Nucleus accumbens (tissue), 56 donors: ENCODE measurements around the gene ETF1.

Source experiments
- DNase-seq, 56 donors: peaks; one replicate each; lab custom pipeline; 2025; lab: John Stamatoyannopoulos, UW

The ETF1 gene

DNA sequence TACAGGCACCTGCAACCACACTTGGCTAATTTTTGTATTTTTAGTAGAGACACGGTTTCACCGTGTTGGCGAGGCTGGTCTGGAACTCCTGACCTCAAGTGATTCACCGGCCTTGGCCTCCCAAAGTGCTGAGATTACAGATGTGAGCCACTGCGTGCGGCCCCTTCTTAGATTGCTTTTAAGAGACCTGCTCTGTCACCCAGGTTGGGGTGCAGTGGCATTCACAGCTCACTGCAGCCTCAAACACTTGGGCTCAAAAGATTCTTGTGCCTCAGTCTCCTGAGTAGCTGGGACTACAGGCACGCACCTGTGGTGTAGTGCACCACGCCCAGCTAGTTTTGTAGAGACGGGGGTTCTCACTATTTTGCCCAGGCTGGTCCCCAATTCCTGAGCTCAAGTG, 21.2 kb upstream of the ETF1 start:
- no peak for DNase-seq

- DNase-seq, result no peak
Observed at GRCh38 chr5:138563340-138564118, 20.5 kb upstream of the ETF1 start.

GRCh38 chr5:138560971-138561370, 17.9 kb upstream of the ETF1 start:
- no peak for DNase-seq

DNA sequence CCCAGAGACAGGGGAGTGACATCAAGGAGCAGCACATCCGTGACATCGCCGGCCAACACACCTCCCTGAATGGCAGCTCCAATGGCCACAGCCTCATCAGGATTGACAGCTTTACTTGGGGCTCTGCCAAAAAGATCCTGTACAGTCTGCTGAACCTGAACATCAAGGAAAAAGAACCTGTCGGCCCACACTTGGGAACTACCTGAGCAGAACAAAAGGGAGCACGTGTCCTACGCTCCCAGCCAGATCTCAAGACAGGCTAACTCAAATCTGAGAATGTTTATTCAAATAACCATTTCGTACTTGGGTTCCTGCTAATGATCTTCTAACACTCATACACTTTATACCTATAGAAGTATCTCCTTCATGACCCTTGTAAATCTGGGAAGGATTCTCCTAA, 16.9 kb upstream of the ETF1 start:
- DNase-seq, result no peak

DNA sequence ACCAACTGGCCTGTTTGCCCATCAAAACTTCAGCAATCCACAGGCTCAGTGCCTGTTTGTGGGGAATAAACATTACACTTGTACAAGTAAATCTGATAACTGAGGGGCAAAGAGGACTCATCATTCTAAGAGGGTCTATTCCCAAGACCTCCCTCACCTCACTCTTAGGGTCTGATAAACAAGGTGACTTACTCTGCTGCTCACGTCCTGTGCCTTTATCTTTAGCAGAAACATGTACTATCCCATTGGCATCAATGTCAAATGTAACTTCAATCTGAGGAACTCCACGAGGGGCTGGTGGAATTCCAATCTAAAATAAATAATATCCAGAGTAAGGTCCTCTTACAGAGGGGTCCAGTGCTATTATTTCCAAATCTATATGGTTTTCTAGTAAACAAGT, 14.6 kb upstream of the ETF1 start:
- DNase-seq, result no peak

DNA sequence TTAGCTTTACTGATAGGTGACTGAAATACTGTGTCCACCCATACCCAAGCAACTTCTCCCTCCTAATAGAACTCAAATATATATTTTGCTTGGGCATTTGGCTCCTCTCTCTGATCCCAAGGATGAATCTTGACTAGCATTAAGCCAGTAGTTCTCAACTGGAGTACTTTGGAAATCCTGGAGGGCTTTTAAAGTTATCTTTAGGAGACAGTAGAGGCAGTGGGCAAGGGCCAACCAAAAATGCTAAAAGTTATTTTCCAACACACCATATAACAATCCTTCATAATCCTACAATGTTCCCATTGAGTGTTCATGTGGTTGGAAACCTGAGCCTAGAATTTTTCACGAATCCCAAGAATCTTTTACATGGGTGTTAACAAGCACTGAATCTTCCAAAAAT, 11.1 kb upstream of the ETF1 start:
- DNase-seq, result no peak

GRCh38 chr5:138553437-138554095, 10.5 kb upstream of the ETF1 start:
- no peak for DNase-seq

DNA sequence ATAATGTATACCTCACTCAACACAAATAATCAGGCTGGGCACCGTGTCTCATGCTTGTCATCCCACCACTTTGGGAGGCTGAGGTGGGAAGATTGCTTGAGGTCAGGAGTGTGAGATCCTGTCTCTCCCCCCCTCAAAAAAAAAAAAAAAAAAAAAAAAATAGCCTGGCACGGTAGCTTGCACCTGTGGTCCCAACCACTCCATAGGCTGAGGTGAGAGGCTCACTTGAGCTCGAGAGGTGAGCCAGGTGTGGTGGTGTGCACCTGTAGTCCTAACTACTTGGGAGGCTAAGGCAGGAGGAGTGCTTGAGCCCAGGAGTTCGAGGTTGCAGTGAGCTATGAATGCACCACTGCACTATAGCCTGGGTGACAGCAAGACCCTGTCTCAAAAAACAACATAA, 9.6 kb upstream of the ETF1 start:
- no peak for DNase-seq

DNA sequence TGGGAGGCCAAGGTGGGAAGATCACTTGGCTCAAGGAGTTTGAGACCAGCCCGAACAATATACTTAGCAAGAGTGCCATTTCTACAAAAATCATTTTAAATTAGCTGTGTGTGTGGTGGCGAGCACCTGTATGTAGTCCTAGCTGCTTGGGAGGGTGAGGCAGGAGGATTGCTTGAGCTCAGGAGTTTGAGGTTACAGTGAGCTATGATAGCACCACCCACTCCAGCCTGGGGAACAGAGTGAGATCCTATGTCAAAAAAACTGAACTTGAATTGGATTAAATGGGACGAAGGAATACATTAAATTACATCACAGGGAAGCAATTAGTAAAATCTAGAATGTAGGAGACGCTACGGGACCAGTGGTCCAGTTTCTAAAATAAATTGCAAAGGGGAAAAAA, 6.4 kb upstream of the ETF1 start:
- DNase-seq, result no peak

DNA sequence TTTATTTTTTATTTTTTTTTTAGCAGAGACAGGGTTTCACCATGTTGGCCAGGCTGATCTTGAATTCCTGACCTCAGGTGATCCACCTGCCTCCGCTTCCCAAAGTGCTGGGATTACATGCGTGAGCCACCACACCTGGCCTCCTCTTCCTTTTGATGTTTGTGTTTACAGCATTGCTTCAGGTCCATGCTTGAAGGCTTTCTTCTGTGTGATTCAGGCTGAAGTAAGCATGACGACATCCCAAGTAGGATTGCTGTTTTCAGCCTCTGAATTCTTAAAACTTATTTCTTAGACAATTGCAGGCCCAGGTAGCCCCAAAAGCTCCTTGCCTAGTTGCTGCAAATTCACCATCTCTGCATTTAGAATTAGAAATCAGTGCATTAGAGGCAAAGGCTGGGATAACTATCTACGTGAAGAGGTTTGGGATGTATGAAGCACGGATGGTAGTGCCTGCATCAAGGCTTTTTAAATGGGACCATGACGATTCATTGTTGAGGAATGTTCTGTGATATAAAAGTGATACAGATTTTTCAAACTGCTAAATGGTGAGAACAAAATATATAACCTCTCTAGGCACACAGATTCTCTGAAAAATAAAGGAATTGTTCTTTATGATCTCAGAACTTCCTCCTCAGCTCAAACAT, 3.0 kb upstream of the ETF1 start:
- no peak for DNase-seq

DNA sequence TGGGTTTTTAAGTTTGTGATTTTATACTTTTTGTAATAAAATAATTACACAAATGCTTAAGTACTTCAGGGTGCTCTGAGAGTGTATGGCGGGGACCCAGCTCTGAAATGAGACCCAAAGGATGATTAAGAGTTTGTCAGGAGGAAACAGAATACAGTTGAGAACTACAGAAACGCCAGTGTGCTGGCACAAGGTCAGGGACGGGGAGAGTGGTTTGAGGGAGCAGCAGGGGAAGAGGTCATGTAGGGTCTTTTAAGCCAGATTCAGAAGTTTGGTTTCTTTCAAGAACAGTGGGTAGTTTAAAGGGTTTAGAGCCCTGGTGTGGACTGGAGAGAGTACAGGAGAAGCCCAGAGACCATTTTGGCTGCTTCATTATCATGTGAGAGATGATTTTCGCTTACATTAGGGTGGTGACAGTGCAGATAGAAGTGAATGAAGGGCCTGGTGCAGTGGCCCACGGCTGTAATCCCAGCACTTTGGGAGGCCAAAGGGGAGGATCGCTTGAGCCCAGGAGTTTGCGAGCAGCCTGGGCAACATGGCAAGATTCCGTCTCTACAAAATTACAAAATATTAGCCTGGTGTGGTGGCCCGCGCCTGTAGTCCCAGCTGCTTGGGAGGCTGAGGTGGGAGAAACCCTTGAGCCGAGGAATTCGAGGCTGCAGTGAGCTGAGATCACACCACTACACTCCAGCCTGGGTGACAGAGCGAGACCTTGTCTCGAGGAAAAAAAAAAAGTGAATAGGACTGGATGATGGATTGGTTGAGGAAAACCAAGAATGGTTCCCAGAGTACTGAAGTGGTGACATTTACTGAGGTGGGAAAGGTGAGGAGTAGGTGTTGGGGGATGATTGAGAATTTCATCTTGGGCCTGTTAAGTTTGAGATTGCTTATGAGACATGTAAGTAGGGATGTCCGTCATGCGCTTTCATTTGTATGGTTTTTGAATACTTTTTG, 1.4 kb upstream of the ETF1 start:
- DNase-seq, result no peak

GRCh38 chr5:138543730-138544104, 681 bp upstream of the ETF1 start:
- DNase-seq, result peak in 4 of 56 donors; percentile 57 to 83 (median 76)

GRCh38 chr5:138542180-138542955, 668 bp downstream of the ETF1 start:
- peak in 3 of 56 donors; percentile 13 to 65 (median 54) for DNase-seq

DNA sequence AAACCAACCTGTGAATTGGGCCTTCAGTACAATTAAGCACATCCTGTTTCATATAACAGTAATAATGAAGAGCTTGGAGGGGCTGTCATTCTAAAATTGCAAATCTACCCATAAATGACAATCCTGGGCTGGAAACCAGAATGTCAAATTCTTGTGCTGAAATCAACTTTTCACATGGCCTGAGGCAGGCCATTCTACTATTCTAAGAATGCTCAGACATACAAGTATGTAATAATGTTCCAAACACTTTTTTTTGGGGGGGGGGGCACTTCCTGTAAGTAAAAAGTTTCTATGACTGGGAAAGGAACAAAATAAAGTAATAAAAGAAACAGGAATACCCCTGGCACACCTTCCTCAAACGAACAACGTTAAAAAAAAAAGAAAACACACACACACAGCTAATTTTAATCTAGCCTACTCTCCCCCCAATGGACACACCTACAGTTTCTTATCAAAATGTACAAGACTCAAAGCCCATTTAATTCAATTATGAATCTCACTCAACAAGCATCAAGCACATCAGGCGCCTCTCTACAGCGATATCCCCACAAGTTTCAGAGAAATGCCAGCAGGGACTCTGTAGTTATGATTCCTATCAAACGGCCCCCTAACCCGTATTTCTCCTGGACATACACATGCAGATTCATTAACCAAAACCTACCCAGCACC, 1.4 kb downstream of the ETF1 start:
- DNase-seq, result no peak

DNA sequence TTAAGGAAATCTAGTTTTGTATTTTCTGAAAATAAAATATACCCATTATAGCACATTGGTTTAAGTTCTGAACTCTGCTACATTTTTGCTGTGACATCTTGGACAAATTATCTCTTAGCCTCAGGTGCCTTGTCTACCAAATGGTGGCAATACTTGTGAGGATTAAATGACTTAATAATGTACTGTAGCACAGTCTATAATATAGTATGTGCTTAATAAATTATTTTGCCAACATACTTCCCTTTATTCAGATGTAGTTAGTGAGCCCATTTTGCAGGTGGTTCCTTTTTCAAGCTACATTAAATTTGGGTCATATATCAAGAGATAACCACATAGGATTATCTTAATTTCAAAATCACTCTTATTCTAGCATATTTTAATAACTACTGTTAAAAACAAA, 3.2 kb downstream of the ETF1 start:
- no peak for DNase-seq

DNA sequence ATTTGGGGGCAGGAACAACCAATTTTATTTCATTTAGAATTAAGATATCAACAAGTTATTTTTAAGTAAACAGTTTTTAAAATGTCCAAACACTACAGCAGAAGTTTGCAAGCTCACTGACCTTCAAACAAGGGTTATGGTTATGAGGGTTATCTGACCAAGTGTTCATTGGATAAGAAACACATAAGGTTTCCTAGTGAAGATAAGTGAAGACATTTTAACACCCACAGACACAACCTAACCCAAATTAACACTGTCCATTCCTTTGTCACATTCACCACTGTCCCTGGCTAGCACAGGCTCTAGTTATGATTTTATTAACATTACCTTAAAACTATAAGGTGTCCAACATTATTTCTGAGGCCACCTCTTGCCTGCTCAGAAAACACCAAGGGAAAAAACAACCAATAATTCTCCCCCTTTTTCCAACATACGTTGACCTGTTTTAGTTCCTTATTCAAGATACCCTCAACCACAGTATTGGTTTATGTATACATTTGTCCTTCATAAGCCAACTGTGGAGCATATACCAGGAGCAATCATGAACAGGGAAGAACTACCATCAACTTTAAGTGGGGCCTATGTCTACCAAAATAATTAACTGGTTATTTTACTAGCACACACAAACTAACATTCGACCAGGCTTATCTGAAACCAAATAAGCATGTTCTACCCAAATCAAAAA, 4.0 kb downstream of the ETF1 start:
- no peak for DNase-seq

GRCh38 chr5:138536665-138537315, 6.2 kb downstream of the ETF1 start:
- no peak for DNase-seq

DNA sequence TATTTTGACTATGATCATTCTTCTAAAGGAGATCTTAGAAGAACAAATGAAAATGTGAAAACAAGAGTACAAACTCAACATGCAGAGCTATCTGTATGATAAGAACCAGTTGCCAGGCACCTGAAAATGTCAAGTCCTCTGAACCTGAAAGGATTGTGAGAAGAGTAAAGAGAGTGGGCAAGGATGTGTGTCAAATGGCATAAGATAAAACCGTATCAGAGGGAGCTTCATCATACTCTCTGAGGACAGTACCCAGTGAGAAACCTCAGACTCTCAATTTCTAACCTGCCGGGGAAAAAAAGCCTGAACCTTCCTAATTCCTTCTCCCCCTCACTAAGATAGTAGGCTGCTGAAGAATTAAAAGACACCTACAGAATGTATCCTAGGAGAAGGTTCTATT, 6.8 kb downstream of the ETF1 start:
- no peak for DNase-seq
